A549 (cell line): ENCODE data around the gene SUV39H1.

ENCODE experiments used
- EP300 ChIP-seq, 2 experiments: fragments of >200 bp; sonication (Bioruptor Twin); formaldehyde crosslinking; IDR thresholded peaks; 2 replicates in 1 of 2; 3 replicates in 1 of 2; pipeline ENCODE4 v1.6.1; 2016 to 2017
- NPAS2 ChIP-seq: fragments of 250-450 bp; sonication (Bioruptor Pico); IDR thresholded peaks from 2 replicates; pipeline ENCODE4 v1.8.0; 2022; ENCODE audit warnings: mild to moderate bottlenecking, moderate library complexity, borderline replicate concordance
- POLR2A ChIP-seq: IDR thresholded peaks from 2 replicates; pipeline ENCODE4 v1.6.1; 2012; ENCODE audit warnings: mild to moderate bottlenecking, low read length
- TF ChIP-seq, protein P1 (sequence below): fragments of >200 bp; sonication (Bioruptor Twin); formaldehyde crosslinking; IDR thresholded peaks from 3 replicates; pipeline ENCODE4 v1.5.1; 2016
- TF ChIP-seq, protein P2 (sequence below): IDR thresholded peaks from 2 replicates; pipeline ENCODE4 v1.6.1; 2012

DNA sequence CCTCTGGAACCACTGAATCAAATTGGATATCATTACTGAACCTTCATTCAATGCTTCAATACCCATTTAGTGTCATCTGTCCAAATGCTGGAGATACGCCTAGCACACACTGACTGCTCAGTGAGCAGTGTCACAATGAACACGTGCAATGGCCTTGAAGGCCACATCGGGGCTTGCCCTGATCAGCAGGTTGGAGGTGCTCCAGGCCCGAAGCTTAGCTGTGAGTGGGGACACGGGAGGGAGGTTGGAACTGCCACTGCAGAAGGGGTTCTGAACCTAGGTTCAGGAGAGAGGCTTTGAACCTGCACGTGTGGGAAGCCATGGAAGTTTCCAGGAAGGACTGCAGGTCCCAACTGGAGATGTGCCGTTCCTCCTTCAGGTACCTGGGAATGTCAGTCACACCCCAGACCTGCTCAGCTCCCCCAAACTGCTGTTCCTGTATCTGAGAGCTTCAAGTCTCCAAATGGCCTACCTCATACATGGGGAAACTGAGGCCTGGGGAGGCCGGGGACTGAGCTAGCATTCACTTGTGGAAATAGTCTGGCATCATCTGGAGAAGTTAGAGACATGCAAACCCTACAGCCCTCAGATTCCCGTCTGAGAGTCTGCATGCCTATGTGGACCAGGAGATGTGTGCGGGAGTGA lies 14.9 kb upstream of the SUV39H1 start:
- TF ChIP-seq NPAS2 (no peak), EP300 (IDR thresholded peaks at IDR 0.05) (no peak), POLR2A (no peak)
- TF ChIP-seq, protein P1, sequence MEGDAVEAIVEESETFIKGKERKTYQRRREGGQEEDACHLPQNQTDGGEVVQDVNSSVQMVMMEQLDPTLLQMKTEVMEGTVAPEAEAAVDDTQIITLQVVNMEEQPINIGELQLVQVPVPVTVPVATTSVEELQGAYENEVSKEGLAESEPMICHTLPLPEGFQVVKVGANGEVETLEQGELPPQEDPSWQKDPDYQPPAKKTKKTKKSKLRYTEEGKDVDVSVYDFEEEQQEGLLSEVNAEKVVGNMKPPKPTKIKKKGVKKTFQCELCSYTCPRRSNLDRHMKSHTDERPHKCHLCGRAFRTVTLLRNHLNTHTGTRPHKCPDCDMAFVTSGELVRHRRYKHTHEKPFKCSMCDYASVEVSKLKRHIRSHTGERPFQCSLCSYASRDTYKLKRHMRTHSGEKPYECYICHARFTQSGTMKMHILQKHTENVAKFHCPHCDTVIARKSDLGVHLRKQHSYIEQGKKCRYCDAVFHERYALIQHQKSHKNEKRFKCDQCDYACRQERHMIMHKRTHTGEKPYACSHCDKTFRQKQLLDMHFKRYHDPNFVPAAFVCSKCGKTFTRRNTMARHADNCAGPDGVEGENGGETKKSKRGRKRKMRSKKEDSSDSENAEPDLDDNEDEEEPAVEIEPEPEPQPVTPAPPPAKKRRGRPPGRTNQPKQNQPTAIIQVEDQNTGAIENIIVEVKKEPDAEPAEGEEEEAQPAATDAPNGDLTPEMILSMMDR = no peak
- TF ChIP-seq, protein P2, sequence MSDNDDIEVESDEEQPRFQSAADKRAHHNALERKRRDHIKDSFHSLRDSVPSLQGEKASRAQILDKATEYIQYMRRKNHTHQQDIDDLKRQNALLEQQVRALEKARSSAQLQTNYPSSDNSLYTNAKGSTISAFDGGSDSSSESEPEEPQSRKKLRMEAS = no peak
